BE2C (cell line): ENCODE data around the gene SPACA6.

Experiments used
- DNase-seq: peaks from one replicate; pipeline ENCODE4 v3.0.0-alpha.2; 2020
- H3K27me3 ChIP-seq: fragments of 250-450 bp; sonication (Bioruptor Pico); 2 replicates; pipeline ENCODE4 v1.5.1; 2020; ENCODE audit warnings: mild to moderate bottlenecking
- H3K36me3 ChIP-seq: fragments of 250-450 bp; sonication (Bioruptor Pico); 2 replicates; pipeline ENCODE4 v1.5.1; 2020; ENCODE audit warnings: mild to moderate bottlenecking
- H3K4me1 ChIP-seq: fragments of 250-450 bp; sonication (Bioruptor Pico); 2 replicates; pipeline ENCODE4 v1.5.1; 2020
- H3K4me3 ChIP-seq: 2 replicates; pipeline ENCODE4 v1.5.1; 2011; ENCODE audit warnings: low read depth, low read length
- H3K9me3 ChIP-seq: fragments of 250-450 bp; sonication (Bioruptor Pico); 2 replicates; pipeline ENCODE4 v1.5.1; 2020
- CTCF ChIP-seq: IDR thresholded peaks from 2 replicates; pipeline ENCODE4 v1.5.1; 2012; ENCODE audit warnings: mild to moderate bottlenecking, low read depth, low read length

SPACA6 gene

GRCh38 chr19:51739466-51740213 lies 46.5 kb downstream of the SPACA6 start:
- H3K27me3 ChIP-seq, result peaks cover 19% of the 10 kb centered on the region
- no peak for TF ChIP-seq CTCF
- no peaks in the 10 kb centered on the region for H3K36me3 ChIP-seq
- no peak overlapping the region for H3K4me3 ChIP-seq
- no peaks in the 10 kb centered on the region for H3K4me1 ChIP-seq
- H3K9me3 ChIP-seq, result no peaks in the 10 kb centered on the region
- DNase-seq, result no peak

GRCh38 chr19:51740356-51740755 lies 47.2 kb downstream of the SPACA6 start:
- DNase-seq, result no peak

GRCh38 chr19:51742789-51743188 lies 49.7 kb downstream of the SPACA6 start:
- DNase-seq, result no peak
- Histone ChIP-seq H3K4me1 (no peaks in the 10 kb centered on the region), H3K9me3 (no peaks in the 10 kb centered on the region), H3K4me3 (no peak overlapping the region), H3K36me3 (no peaks in the 10 kb centered on the region), H3K27me3 (peaks cover 9% of the 10 kb centered on the region)
- no peak for TF ChIP-seq CTCF

More at GRCh38 chr19:51740356-51740755, 47.2 kb downstream of the SPACA6 start:
- Histone ChIP-seq H3K4me3 (no peak overlapping the region), H3K27me3 (peaks cover 19% of the 10 kb centered on the region), H3K9me3 (no peaks in the 10 kb centered on the region), H3K4me1 (no peaks in the 10 kb centered on the region), H3K36me3 (no peaks in the 10 kb centered on the region)
- TF ChIP-seq CTCF, result no peak

GRCh38 chr19:51743405-51743804 lies 50.3 kb downstream of the SPACA6 start:
- peaks cover 9% of the 10 kb centered on the region for H3K27me3 ChIP-seq
- no peaks in the 10 kb centered on the region for H3K4me1 ChIP-seq
- H3K36me3 ChIP-seq, result no peaks in the 10 kb centered on the region
- H3K4me3 ChIP-seq, result no peak overlapping the region
- DNase-seq, result no peak
- no peak for TF ChIP-seq CTCF
- no peaks in the 10 kb centered on the region for H3K9me3 ChIP-seq

GRCh38 chr19:51746731-51747130 lies 53.6 kb downstream of the SPACA6 start:
- no peaks in the 10 kb centered on the region for H3K9me3 ChIP-seq
- H3K4me3 ChIP-seq, result no peak overlapping the region
- peaks cover 3% of the 10 kb centered on the region; the same call in 1 of the 2 replicates for H3K27me3 ChIP-seq
- no peaks in the 10 kb centered on the region for H3K4me1 ChIP-seq
- no peaks in the 10 kb centered on the region for H3K36me3 ChIP-seq
- TF ChIP-seq CTCF, result no peak
- DNase-seq, result no peak

GRCh38 chr19:51749979-51750378 lies 56.8 kb downstream of the SPACA6 start:
- no peak overlapping the region for H3K4me3 ChIP-seq
- H3K27me3 ChIP-seq, result peaks cover 6% of the 10 kb centered on the region; the same call in 1 of the 2 replicates
- DNase-seq, result no peak
- H3K36me3 ChIP-seq, result no peaks in the 10 kb centered on the region
- no peaks in the 10 kb centered on the region for H3K9me3 ChIP-seq
- no peaks in the 10 kb centered on the region for H3K4me1 ChIP-seq
- TF ChIP-seq CTCF, result no peak
